Common myeloid progenitor, CD34-positive (primary cell): ENCODE measurements around the gene CTDSP2.
"Not testable (repeated sequence)": the region's sequence is repeated elsewhere in the genome, so short reads cannot be mapped to it uniquely, and the experiment has no call there.

Experiments
- CTCF ChIA-PET: fragments of 350-600 bp; sonication (Branson Sonifier 250); formaldehyde crosslinking; loops from one replicate; lab custom pipeline; 2021; ENCODE audit warnings: antibody characterized with exemption; lab: Charles Lee
- POLR2A ChIA-PET: fragments of 350-600 bp; sonication (Branson Sonifier 250); formaldehyde crosslinking; loops from one replicate; lab custom pipeline; 2021; ENCODE audit warnings: antibody characterized with exemption; lab: Charles Lee
- DNase-seq, 3 donors: peaks; one replicate each; pipeline versions ENCODE4 v3.0.0 to v3.0.0-alpha.2; 2013
- H3K27ac ChIP-seq, 2 experiments: 1 replicate in 1 of 2; 2 replicates in 1 of 2; pipeline ENCODE4 v1.7.0; 2013; ENCODE audit warnings: inconsistent platforms in 2 of 2, low read length in 2 of 2, mild to moderate bottlenecking in 2 of 2, low read depth in 1 of 2, moderate library complexity in 1 of 2; ENCODE audit not compliant: severe bottlenecking in 2 of 2, insufficient read depth in 1 of 2, poor library complexity in 1 of 2
- H3K27me3 ChIP-seq, 5 experiments: replicated peaks in 2 of 5; 1 replicate in 3 of 5; 2 replicates in 2 of 5; pipeline versions ENCODE4 v1.6.1 to v1.7.0; 2013; ENCODE audit warnings: low read length in 4 of 5, mild to moderate bottlenecking in 2 of 5, moderate library complexity in 2 of 5, inconsistent platforms in 1 of 5; ENCODE audit not compliant: insufficient read depth in 5 of 5, control insufficient read depth in 4 of 5
- H3K36me3 ChIP-seq, 4 experiments: 1 replicate in 2 of 4; 2 replicates in 2 of 4; pipeline versions ENCODE4 v1.6.1 to v1.7.0; 2013; ENCODE audit warnings: low read length in 3 of 4, control low read depth in 1 of 4, mild to moderate bottlenecking in 1 of 4; ENCODE audit not compliant: control insufficient read depth in 4 of 4, insufficient read depth in 4 of 4
- H3K4me1 ChIP-seq, 4 experiments: 1 replicate in 3 of 4; 2 replicates in 1 of 4; pipeline versions ENCODE4 v1.6.1 to v1.7.1; 2013; ENCODE audit warnings: low read length in 3 of 4, mild to moderate bottlenecking in 3 of 4, control low read depth in 1 of 4, inconsistent platforms in 1 of 4, moderate library complexity in 1 of 4; ENCODE audit not compliant: control insufficient read depth in 4 of 4, insufficient read depth in 4 of 4; ENCODE audit errors: control extremely low read depth in 1 of 4
- H3K4me3 ChIP-seq, 7 experiments: 1 replicate in 4 of 7; 2 replicates in 3 of 7; pipeline versions ENCODE4 v1.5.1 to v1.7.0; 2013; ENCODE audit warnings: mild to moderate bottlenecking in 7 of 7, low read length in 6 of 7, moderate library complexity in 6 of 7, inconsistent platforms in 2 of 7, low read depth in 2 of 7, control low read depth in 1 of 7; ENCODE audit not compliant: insufficient read depth in 4 of 7, control insufficient read depth in 1 of 7; ENCODE audit errors: extremely low read depth in 1 of 7
- H3K9me3 ChIP-seq, 5 experiments: 1 replicate in 4 of 5; 2 replicates in 1 of 5; pipeline versions ENCODE4 v1.6.1 to v1.7.1; 2013; ENCODE audit warnings: low read length in 4 of 5, mild to moderate bottlenecking in 2 of 5, inconsistent platforms in 1 of 5, low read depth in 1 of 5, moderate library complexity in 1 of 5; ENCODE audit not compliant: control insufficient read depth in 4 of 5, insufficient read depth in 2 of 5; ENCODE audit errors: control extremely low read depth in 1 of 5
- WGBS: methylation state at CpG from one replicate; pipeline ENCODE4 v1.1.5; 2013; ENCODE audit not compliant: insufficient coverage; 5-methylcytosine and 5-hydroxymethylcytosine counted together

Gene CTDSP2

GRCh38 chr12:57864442-57865083 lies 18.0 kb upstream of the CTDSP2 start:
- whole genome bisulfite sequencing = 59% methylated on average over 5 of the region's 8 CpGs

GRCh38 chr12:57863676-57864075 lies 17.1 kb upstream of the CTDSP2 start:
- POLR2A ChIA-PET = no interaction called here
- no peak for DNase-seq
- CTCF ChIA-PET = interaction anchor here (1.9 to 6.2 kb wide), 4 partner anchors 9 to 40 kb away, joined by 5 to 24 read pairs (median 12); no protein-coding TSS in a partner anchor
- H3K4me1 ChIP-seq = peaks cover 0 to 10% (median 6%) of the 10 kb centered on the region in 4 experiments
- no peaks in the 10 kb centered on the region for H3K36me3 ChIP-seq
- no peaks in the 10 kb centered on the region for H3K9me3 ChIP-seq
- no peak overlapping the region for H3K4me3 ChIP-seq
- peaks cover 0 to 3% (median 0%) of the 10 kb centered on the region in 5 experiments for H3K27me3 ChIP-seq
- no CpG with 5 or more reads among the region's 1 CpG for WGBS
- no peak overlapping the region for H3K27ac ChIP-seq

More at GRCh38 chr12:57864442-57865083, 18.0 kb upstream of the CTDSP2 start:
- no peak overlapping the region for H3K27ac ChIP-seq
- peaks cover 0 to 10% (median 6%) of the 10 kb centered on the region in 4 experiments for H3K4me1 ChIP-seq
- H3K27me3 ChIP-seq = peaks cover 0 to 3% (median 0%) of the 10 kb centered on the region in 5 experiments
- CTCF ChIA-PET = interaction anchor here (0.9 to 6.2 kb wide), 9 partner anchors 9 to 39 kb away, joined by 3 to 24 read pairs (median 7); no protein-coding TSS in a partner anchor
- DNase-seq = no peak
- peak overlapping the region in 6 of 7 experiments; percentile 44 to 76 (median 64) for H3K4me3 ChIP-seq
- no peaks in the 10 kb centered on the region for H3K36me3 ChIP-seq
- H3K9me3 ChIP-seq = no peaks in the 10 kb centered on the region
- POLR2A ChIA-PET = interaction anchor here (0.8 to 0.9 kb wide), 2 partner anchors 10 to 32 kb away, joined by 3 read pairs; no protein-coding TSS in a partner anchor

- POLR2A ChIA-PET = no interaction called here
- Histone ChIP-seq H3K36me3 (no peaks in the 10 kb centered on the region), H3K4me3 (no peak overlapping the region), H3K27ac (no peak overlapping the region), H3K27me3 (peaks cover 0 to 3% (median 0%) of the 10 kb centered on the region in 5 experiments), H3K9me3 (no peaks in the 10 kb centered on the region), H3K4me1 (peaks cover 0 to 10% (median 6%) of the 10 kb centered on the region in 4 experiments)
- CTCF ChIA-PET = interaction anchor here (0.7 to 2.6 kb wide), 6 partner anchors 9 to 44 kb away, joined by 3 to 10 read pairs (median 4); no protein-coding TSS in a partner anchor
- DNase-seq = no peak
- 100% methylated on average over 1 of the region's 4 CpGs for WGBS
Observed at GRCh38 chr12:57861967-57862366, 15.4 kb upstream of the CTDSP2 start.

- WGBS = 100% methylated on average over 1 of the region's 5 CpGs
- ChIA-PET CTCF (interaction anchor here (2.6 kb wide), 1 partner anchor 35 kb away, joined by 10 read pairs; no protein-coding TSS in a partner anchor), POLR2A (interaction anchor here (0.5 kb wide), 1 partner anchor 11 kb away, joined by 3 read pairs; no protein-coding TSS in a partner anchor)
Observed at GRCh38 chr12:57860883-57861282, 14.4 kb upstream of the CTDSP2 start.

GRCh38 chr12:57859121-57859520 lies 12.6 kb upstream of the CTDSP2 start:
- ChIA-PET POLR2A (no interaction called here), CTCF (interaction anchor here (0.7 to 1.6 kb wide), 3 partner anchors 13 to 37 kb away, joined by 3 read pairs; partner anchors contain the start of gene CTDSP2)
- peaks cover 0 to 2% (median 0%) of the 10 kb centered on the region in 5 experiments for H3K27me3 ChIP-seq
- WGBS = no CpG with 5 or more reads among the region's 5 CpGs
- peaks cover 3 to 14% (median 12%) of the 10 kb centered on the region in 4 experiments for H3K4me1 ChIP-seq
- H3K4me3 ChIP-seq = no peak overlapping the region
- no peaks in the 10 kb centered on the region for H3K36me3 ChIP-seq
- no peak for DNase-seq
- H3K9me3 ChIP-seq = peaks cover 0 to 4% (median 0%) of the 10 kb centered on the region in 5 experiments
- H3K27ac ChIP-seq = no peak overlapping the region

More at GRCh38 chr12:57860883-57861282, 14.4 kb upstream of the CTDSP2 start:
- H3K4me3 ChIP-seq, H3K9me3 ChIP-seq, H3K27me3 ChIP-seq, DNase-seq, H3K4me1 ChIP-seq, H3K27ac ChIP-seq, H3K36me3 ChIP-seq: not testable (repeated sequence)

GRCh38 chr12:57858123-57858522 lies 11.6 kb upstream of the CTDSP2 start:
- H3K36me3 ChIP-seq, DNase-seq, POLR2A ChIA-PET, H3K27ac ChIP-seq, H3K9me3 ChIP-seq, H3K27me3 ChIP-seq, H3K4me3 ChIP-seq: not testable (repeated sequence)
- peaks cover 3 to 20% (median 15%) of the 10 kb centered on the region in 4 experiments for H3K4me1 ChIP-seq
- 93% methylated on average over 5 of the region's 7 CpGs for WGBS
- CTCF ChIA-PET = interaction anchor here (1.0 kb wide), 1 partner anchor 12 kb away, joined by 3 read pairs; the partner anchor contains the start of gene CTDSP2
